MM.1S (cell line): ENCODE data around the gene ETV5.

Experiments used
- DNase-seq: peaks from one replicate; pipeline ENCODE4 v3.0.0-alpha.2; 2015
- H2AFZ ChIP-seq: fragments of 300-600 bp; sonication (generic); 2 replicates; pipeline ENCODE4 v1.6.0; 2016; ENCODE audit warnings: antibody characterized with exemption, low read length
- H3F3A ChIP-seq: fragments of 300-600 bp; sonication (generic); 2 replicates; pipeline ENCODE4 v1.6.1; 2016; ENCODE audit warnings: mild to moderate bottlenecking, antibody characterized with exemption, low read length, moderate library complexity, mixed read lengths; ENCODE audit not compliant: insufficient read depth
- H3K27ac ChIP-seq: fragments of 300-600 bp; sonication (generic); 2 replicates; pipeline ENCODE4 v1.5.1; 2016; ENCODE audit warnings: mild to moderate bottlenecking, low read length
- H3K27me3 ChIP-seq: fragments of 300-600 bp; sonication (generic); replicated peaks from 2 replicates; pipeline ENCODE4 v1.6.0; 2016; ENCODE audit warnings: low read length; ENCODE audit not compliant: insufficient read depth
- H3K36me3 ChIP-seq: fragments of 300-600 bp; sonication (generic); replicated peaks from 2 replicates; pipeline ENCODE4 v1.6.1; 2016; ENCODE audit warnings: mild to moderate bottlenecking, low read length, mixed read lengths; ENCODE audit not compliant: insufficient read depth
- H3K4me1 ChIP-seq: fragments of 300-600 bp; sonication (generic); 2 replicates; pipeline ENCODE4 v1.6.1; 2016; ENCODE audit warnings: low read length, mixed read lengths
- H3K4me2 ChIP-seq: fragments of 300-600 bp; sonication (generic); 2 replicates; pipeline ENCODE4 v1.6.0; 2016; ENCODE audit warnings: low read depth, low read length
- H3K4me3 ChIP-seq: fragments of 300-600 bp; sonication (generic); 2 replicates; pipeline ENCODE4 v1.5.1; 2016; ENCODE audit warnings: low read length, mixed read lengths
- H3K79me2 ChIP-seq: fragments of 300-600 bp; sonication (generic); 2 replicates; pipeline ENCODE4 v1.6.1; 2016; ENCODE audit warnings: mixed run types, low read length, mixed read lengths
- H3K9ac ChIP-seq: fragments of 300-600 bp; sonication (generic); 2 replicates; pipeline ENCODE4 v1.6.1; 2016; ENCODE audit warnings: low read length, mixed read lengths
- H3K9me2 ChIP-seq: fragments of 300-600 bp; sonication (generic); replicated peaks from 2 replicates; pipeline ENCODE4 v1.6.1; 2016; ENCODE audit warnings: mild to moderate bottlenecking, low read length, mixed read lengths; ENCODE audit not compliant: insufficient read depth
- H3K9me3 ChIP-seq: fragments of 300-600 bp; sonication (generic); replicated peaks from 2 replicates; pipeline ENCODE4 v1.6.1; 2016; ENCODE audit warnings: mild to moderate bottlenecking, low read length, mixed read lengths; ENCODE audit not compliant: insufficient read depth
- H4K20me1 ChIP-seq: fragments of 300-600 bp; sonication (generic); 2 replicates; pipeline ENCODE4 v1.6.1; 2016; ENCODE audit warnings: mild to moderate bottlenecking, low read length, moderate library complexity, mixed read lengths; ENCODE audit not compliant: insufficient read depth
- EZH2 ChIP-seq: fragments of 300-600 bp; sonication (generic); optimal IDR thresholded peaks from 2 replicates; pipeline ENCODE3; 2017; ENCODE audit warnings: low read depth, mild to moderate bottlenecking, antibody characterized with exemption, low read length, mixed read lengths
- EZH2phosphoT487 ChIP-seq: fragments of 300-600 bp; sonication (generic); IDR thresholded peaks from 2 replicates; pipeline ENCODE4 v1.6.1; 2018; ENCODE audit warnings: antibody characterized with exemption, low read length
- TF ChIP-seq, protein P1 (sequence below): fragments of 300-600 bp; sonication (generic); IDR thresholded peaks from 2 replicates; pipeline ENCODE4 v1.5.1; 2016; ENCODE audit warnings: antibody characterized with exemption, low read length, mixed read lengths

Gene ETV5

DNA sequence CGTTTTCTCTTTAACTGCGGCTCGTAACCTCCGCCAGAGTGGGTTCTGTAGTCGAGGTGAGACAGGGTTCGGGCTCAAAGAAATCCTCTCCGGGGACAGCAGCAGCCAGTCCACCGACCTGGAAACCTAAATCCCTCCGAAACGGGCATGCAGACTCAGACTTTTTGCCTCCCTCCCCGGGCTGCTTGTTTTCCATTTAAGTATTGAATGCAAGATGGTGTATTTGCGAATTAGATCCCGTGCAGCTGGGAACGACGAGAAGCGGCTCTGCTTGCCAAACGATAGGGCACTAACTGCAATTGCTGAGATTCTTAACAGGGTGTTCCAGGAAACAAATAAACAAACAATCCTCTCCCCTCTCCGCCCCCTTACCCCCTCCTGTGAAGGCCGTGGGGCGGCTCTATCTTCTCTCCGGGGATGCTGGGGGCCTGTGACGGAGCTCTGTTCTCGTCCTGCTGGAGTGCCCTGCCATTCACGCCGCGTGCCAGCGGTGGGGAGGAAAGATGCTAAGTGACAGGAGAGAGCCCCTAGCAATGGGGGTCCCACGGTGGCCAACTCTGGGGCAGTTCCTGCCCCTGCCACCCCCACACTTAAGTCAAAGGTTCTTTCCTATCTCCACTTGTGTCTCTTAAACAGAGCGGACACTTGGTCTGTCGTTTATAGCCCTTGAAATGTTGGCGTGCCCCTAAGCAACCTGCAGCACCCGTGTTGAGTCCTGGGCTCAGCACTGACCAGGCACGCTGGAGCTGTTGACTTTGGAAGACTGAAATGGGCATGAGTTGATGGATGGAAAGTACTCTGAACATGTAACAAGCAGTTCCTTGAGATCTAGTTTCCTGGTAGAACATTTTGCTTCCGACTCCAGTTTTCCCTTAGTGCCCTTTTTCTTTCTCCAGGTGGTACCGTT lies 1.3 kb upstream of the ETV5 start:
- peaks cover 5% of the 10 kb centered on the region; the same call in 1 of the 2 replicates for H3K79me2 ChIP-seq
- H4K20me1 ChIP-seq = no peaks in the 10 kb centered on the region
- H3K9ac ChIP-seq = peak overlapping the region; percentile 74
- TF ChIP-seq, protein P1, sequence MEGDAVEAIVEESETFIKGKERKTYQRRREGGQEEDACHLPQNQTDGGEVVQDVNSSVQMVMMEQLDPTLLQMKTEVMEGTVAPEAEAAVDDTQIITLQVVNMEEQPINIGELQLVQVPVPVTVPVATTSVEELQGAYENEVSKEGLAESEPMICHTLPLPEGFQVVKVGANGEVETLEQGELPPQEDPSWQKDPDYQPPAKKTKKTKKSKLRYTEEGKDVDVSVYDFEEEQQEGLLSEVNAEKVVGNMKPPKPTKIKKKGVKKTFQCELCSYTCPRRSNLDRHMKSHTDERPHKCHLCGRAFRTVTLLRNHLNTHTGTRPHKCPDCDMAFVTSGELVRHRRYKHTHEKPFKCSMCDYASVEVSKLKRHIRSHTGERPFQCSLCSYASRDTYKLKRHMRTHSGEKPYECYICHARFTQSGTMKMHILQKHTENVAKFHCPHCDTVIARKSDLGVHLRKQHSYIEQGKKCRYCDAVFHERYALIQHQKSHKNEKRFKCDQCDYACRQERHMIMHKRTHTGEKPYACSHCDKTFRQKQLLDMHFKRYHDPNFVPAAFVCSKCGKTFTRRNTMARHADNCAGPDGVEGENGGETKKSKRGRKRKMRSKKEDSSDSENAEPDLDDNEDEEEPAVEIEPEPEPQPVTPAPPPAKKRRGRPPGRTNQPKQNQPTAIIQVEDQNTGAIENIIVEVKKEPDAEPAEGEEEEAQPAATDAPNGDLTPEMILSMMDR = no peak
- TF ChIP-seq EZH2phosphoT487 = no peak
- TF ChIP-seq EZH2 = no peak
- H3K27ac ChIP-seq = peak overlapping the region; percentile 78
- H3K27me3 ChIP-seq = peaks cover 29% of the 10 kb centered on the region
- no peaks in the 10 kb centered on the region for H3K9me2 ChIP-seq
- H3F3A ChIP-seq = peaks cover 22% of the 10 kb centered on the region
- H3K36me3 ChIP-seq = no peaks in the 10 kb centered on the region
- H2AFZ ChIP-seq = peak overlapping the region; percentile 65
- H3K4me3 ChIP-seq = peak overlapping the region; percentile 66
- peaks cover 13% of the 10 kb centered on the region; the same call in 1 of the 2 replicates for H3K4me1 ChIP-seq
- peak overlapping the region; percentile 79 for H3K4me2 ChIP-seq
- DNase-seq = no peak
- H3K9me3 ChIP-seq = no peaks in the 10 kb centered on the region

DNA sequence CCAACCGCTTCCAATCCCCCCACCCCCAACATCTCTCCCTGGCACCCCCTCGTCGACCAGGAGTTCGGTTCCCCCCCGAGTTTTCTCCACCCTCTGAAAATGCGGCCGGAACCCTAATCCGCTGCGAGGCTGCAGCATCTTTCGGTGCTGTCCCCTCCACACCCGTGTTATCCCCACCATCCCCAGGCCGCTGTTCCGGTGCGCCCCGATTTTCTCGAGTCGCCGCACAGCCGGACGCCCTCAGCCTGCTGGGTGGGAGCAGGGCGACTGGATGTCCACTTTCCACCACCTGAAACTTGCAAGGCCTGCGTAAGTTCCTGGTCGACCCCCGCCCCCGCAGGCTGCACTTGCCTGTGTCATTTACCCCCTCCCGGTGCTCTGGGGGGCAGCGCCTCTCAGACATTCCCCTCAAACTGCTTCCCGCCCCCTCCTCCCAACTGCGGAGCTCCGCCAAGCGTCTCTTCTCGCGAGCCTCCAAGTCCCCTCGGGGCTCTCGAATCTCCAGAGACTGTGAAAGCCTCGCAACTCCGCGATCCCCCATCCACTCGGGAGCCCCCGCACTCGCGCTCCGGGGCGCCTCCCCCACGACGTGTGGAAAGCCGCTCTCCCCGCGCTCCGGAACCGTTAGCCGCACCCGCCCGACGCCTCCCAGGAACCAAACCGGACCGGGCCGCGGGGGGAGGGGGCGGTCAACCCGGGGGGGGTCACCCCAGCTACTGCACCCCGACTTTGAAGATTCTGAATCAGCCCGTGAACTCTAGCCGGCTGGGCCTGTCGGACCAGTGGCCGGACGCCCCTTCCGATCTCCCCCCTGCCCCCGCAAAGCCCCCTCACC lies 566 bp downstream of the ETV5 start:
- Histone ChIP-seq H3K27me3 (peaks cover 29% of the 10 kb centered on the region), H3K4me2 (peak overlapping the region; percentile 98), H3K79me2 (peaks cover 5% of the 10 kb centered on the region; the same call in 1 of the 2 replicates), H3K27ac (peak overlapping the region; percentile 49; the same call in 1 of the 2 replicates), H2AFZ (peak overlapping the region; percentile 79), H3K9me3 (no peaks in the 10 kb centered on the region), H3K36me3 (no peaks in the 10 kb centered on the region), H4K20me1 (no peaks in the 10 kb centered on the region), H3K9me2 (no peaks in the 10 kb centered on the region), H3K4me1 (peaks cover 13% of the 10 kb centered on the region; the same call in 1 of the 2 replicates), H3F3A (peaks cover 22% of the 10 kb centered on the region), H3K9ac (peak overlapping the region; percentile 75), H3K4me3 (peak overlapping the region; percentile 87)
- no peak for TF ChIP-seq EZH2
- TF ChIP-seq, protein P1 = no peak
- no peak for TF ChIP-seq EZH2phosphoT487
- peak; percentile 9 for DNase-seq

DNA sequence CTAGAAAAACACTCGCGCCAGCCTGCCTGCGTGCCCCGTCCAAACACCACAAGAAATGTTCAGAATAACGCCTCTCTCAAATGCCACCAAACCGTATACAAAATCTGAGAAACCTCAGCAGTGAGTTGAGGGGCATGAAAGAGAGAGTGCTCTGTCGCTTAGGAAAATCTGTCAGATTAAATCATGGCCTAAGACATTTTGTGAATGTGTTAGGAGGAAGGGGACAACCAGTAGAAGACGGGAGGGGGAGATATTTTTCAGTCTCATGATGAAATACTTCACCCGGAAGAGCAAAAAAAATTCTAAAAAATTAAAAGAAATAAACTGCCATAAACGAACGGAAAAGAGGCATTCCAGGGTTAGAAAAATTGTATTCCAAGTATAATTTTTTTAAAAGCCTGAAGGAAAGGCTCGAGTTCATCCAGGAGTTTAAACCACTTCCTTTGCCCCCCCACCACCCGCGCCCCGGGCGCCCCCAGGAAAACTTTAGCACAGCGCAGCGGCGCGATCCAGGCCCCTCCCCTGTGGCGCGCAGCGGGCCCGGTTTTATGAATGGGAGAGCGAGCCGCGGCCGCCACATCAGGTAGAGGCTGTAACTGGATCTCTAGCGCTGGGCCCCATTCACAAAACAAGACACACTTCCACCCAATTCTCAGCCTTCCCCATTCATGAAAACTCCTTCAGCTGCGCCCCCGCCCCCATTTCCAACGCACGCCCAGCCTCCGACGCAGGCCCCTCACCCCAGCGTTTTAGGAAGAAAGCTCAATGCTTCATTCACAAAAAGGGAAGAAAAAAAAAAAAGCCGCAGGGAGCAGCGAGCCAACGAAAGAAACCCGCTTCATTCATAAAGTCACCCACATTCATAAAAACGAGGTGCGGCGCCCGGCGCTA lies 1.4 kb downstream of the ETV5 start:
- H3K9ac ChIP-seq = peak overlapping the region; percentile 75

More for the DNA sequence above, 1.4 kb downstream of the ETV5 start:
- Histone ChIP-seq H2AFZ (peak overlapping the region; percentile 79), H3K27me3 (peaks cover 29% of the 10 kb centered on the region), H3K9me2 (no peaks in the 10 kb centered on the region), H3K4me1 (peaks cover 13% of the 10 kb centered on the region; the same call in 1 of the 2 replicates), H3K27ac (peak overlapping the region; percentile 49; the same call in 1 of the 2 replicates), H3K79me2 (peaks cover 5% of the 10 kb centered on the region; the same call in 1 of the 2 replicates), H3F3A (peaks cover 22% of the 10 kb centered on the region), H3K36me3 (no peaks in the 10 kb centered on the region), H3K9me3 (no peaks in the 10 kb centered on the region), H3K4me3 (peak overlapping the region; percentile 87), H3K4me2 (peak overlapping the region; percentile 98), H4K20me1 (no peaks in the 10 kb centered on the region)
- peak; percentile 78 for DNase-seq
- TF ChIP-seq, protein P1 = peak; percentile 6; the same call in 1 of the 2 replicates
- no peak for TF ChIP-seq EZH2phosphoT487
